Parathyroid adenoma (tissue), 2 donors: Measurements from ENCODE around the gene HOXA6.

ENCODE experiments used
- H2AFZ ChIP-seq: fragments of 300-600 bp; sonication (generic); one replicate; pipeline ENCODE4 v1.7.0; 2017; ENCODE audit warnings: antibody characterized with exemption, mild to moderate bottlenecking
- H3K27ac ChIP-seq: fragments of 300-600 bp; sonication (generic); one replicate; pipeline ENCODE4 v1.7.0; 2017
- H3K27me3 ChIP-seq: fragments of 300-600 bp; sonication (generic); one replicate; pipeline ENCODE4 v1.7.0; 2017; ENCODE audit warnings: low read length; ENCODE audit not compliant: control insufficient read depth, insufficient read depth
- H3K36me3 ChIP-seq: fragments of 300-600 bp; sonication (generic); one replicate; pipeline ENCODE4 v1.7.0; 2017; ENCODE audit warnings: low read length; ENCODE audit not compliant: control insufficient read depth, insufficient read depth
- H3K4me1 ChIP-seq: fragments of 300-600 bp; sonication (generic); one replicate; pipeline ENCODE4 v1.7.0; 2017; ENCODE audit warnings: control low read depth
- H3K4me2 ChIP-seq: fragments of 300-600 bp; sonication (generic); one replicate; pipeline ENCODE4 v1.7.0; 2017; ENCODE audit warnings: low read length
- H3K4me3 ChIP-seq: fragments of 300-600 bp; sonication (generic); one replicate; pipeline ENCODE4 v1.7.0; 2017; ENCODE audit warnings: low read depth, low read length
- H3K79me2 ChIP-seq: fragments of 300-600 bp; sonication (generic); one replicate; pipeline ENCODE4 v1.7.0; 2017; ENCODE audit warnings: control low read depth
- H3K9ac ChIP-seq: fragments of 300-600 bp; sonication (generic); one replicate; pipeline ENCODE4 v1.7.0; 2017; ENCODE audit warnings: mild to moderate bottlenecking
- H3K9me3 ChIP-seq: fragments of 300-600 bp; sonication (generic); one replicate; pipeline ENCODE4 v1.7.0; 2017; ENCODE audit warnings: low read length; ENCODE audit not compliant: control insufficient read depth
- CTCF ChIP-seq: fragments of 300-600 bp; sonication (generic); IDR thresholded peaks from one replicate; pipeline ENCODE4 v1.7.0; 2017; ENCODE audit warnings: antibody characterized with exemption, mild to moderate bottlenecking
- donor health status: primary hyperparathyroidism.

Gene HOXA6

GRCh38 chr7:27103489-27104226, 43.9 kb downstream of the HOXA6 start:
- H2AFZ ChIP-seq, result no peak overlapping the region
- H3K27ac ChIP-seq, result peak overlapping the region; percentile 53
- no peaks in the 10 kb centered on the region for H3K27me3 ChIP-seq
- no peaks in the 10 kb centered on the region for H3K36me3 ChIP-seq
- H3K79me2 ChIP-seq, result no peaks in the 10 kb centered on the region
- H3K9me3 ChIP-seq, result no peaks in the 10 kb centered on the region
- no peaks in the 10 kb centered on the region for H3K4me1 ChIP-seq
- peak overlapping the region; percentile 97 for H3K4me3 ChIP-seq
- TF ChIP-seq CTCF, result no peak
- peak overlapping the region; percentile 86 for H3K4me2 ChIP-seq
- no peak overlapping the region for H3K9ac ChIP-seq

- Histone ChIP-seq H3K4me1 (no peaks in the 10 kb centered on the region), H3K27me3 (no peaks in the 10 kb centered on the region), H3K36me3 (no peaks in the 10 kb centered on the region), H2AFZ (no peak within 1 kb of the TSS), H3K4me2 (peak within 1 kb of the TSS; percentile 86), H3K9me3 (no peaks in the 10 kb centered on the region), H3K9ac (no peak within 1 kb of the TSS), H3K27ac (peak within 1 kb of the TSS; percentile 53), H3K79me2 (no peaks in the 10 kb centered on the region), H3K4me3 (peak within 1 kb of the TSS; percentile 97)
- TF ChIP-seq CTCF, result no peak
Measured at GRCh38 chr7:27102581-27103442, 44.8 kb downstream of the HOXA6 start, which contains the start of gene HOXA2. HOXA2 (minus strand) TSS chr7:27102683; CDS start chr7:27102500, 183 bp downstream.

- Histone ChIP-seq H3K79me2 (no peaks in the 10 kb centered on the region), H3K9ac (no peak overlapping the region), H3K9me3 (no peaks in the 10 kb centered on the region), H2AFZ (no peak overlapping the region), H3K36me3 (no peaks in the 10 kb centered on the region), H3K4me2 (peak overlapping the region; percentile 86), H3K27ac (peak overlapping the region; percentile 53), H3K27me3 (no peaks in the 10 kb centered on the region), H3K4me1 (no peaks in the 10 kb centered on the region), H3K4me3 (peak overlapping the region; percentile 97)
- TF ChIP-seq CTCF, result no peak
Measured at GRCh38 chr7:27101957-27102580, 45.5 kb downstream of the HOXA6 start.

GRCh38 chr7:27101171-27101956, 46.2 kb downstream of the HOXA6 start:
- H3K27ac ChIP-seq, result peak overlapping the region; percentile 36
- H3K79me2 ChIP-seq, result no peaks in the 10 kb centered on the region
- H3K27me3 ChIP-seq, result no peaks in the 10 kb centered on the region
- no peak overlapping the region for H3K9ac ChIP-seq
- H3K4me2 ChIP-seq, result peak overlapping the region; percentile 86
- peak overlapping the region; percentile 22 for H2AFZ ChIP-seq
- peak overlapping the region; percentile 97 for H3K4me3 ChIP-seq
- no peaks in the 10 kb centered on the region for H3K9me3 ChIP-seq
- no peaks in the 10 kb centered on the region for H3K36me3 ChIP-seq
- TF ChIP-seq CTCF, result no peak
- no peaks in the 10 kb centered on the region for H3K4me1 ChIP-seq
